ENCODE measurements around the gene MAP2K2.

MAP2K2 gene

GRCh38 chr19:4043966-4044715, 79.8 kb downstream of the MAP2K2 start:
- DNase-seq (ENCODE audit: low spot score): no peak

- DNase-seq (ENCODE audit: low spot score): no peak
Observed at GRCh38 chr19:4043401-4043800, 80.5 kb downstream of the MAP2K2 start.

- DNase-seq (ENCODE audit: low spot score): no peak
Observed at GRCh38 chr19:4042731-4043082, 81.2 kb downstream of the MAP2K2 start.

DNA sequence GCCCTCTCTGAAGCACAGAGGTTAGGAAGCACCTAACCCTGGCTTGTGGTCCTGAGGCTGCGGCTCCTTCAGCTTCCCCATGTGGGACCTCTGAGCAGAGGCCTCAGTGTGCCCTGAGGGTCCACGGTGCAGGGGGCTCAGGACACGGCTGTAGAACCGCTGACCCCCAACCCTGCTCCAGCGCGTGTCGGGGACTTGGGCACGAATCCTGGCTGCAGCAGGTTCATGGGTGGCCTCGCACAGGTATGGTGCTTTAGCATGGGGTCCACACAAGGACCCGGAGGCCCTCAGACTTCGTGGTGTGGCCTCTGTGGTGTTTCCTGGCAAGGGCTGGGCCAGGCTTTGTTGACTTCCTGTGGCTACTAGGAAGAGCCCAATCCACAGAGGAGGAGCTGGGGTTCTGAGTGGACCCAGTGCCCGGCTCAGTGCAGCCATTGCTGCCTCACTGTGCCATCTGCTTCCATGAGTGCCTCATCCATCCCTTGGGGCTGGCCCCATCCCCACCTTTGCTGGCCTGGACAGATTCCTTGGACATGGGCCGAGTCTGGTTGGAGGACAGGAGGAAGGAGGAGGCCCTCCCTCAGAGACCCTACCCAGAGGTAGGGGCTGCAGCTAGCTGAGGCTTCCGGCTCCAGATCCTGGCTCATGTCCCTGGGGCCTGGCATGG, 81.7 kb downstream of the MAP2K2 start:
- DNase-seq (ENCODE audit: low spot score): no peak
